Smooth muscle cell (in vitro differentiated cells): ENCODE data around the gene CENPM. TPM values are rescaled to one million over a fixed set of nuclear protein-coding genes. Genes with fewer than 3 reads are reported as not detected.

ENCODE experiments used
- DNase-seq: peaks from one replicate; lab custom pipeline; 2025; ENCODE audit not compliant: unreplicated experiment; lab: John Stamatoyannopoulos, UW
- H2AFZ ChIP-seq: fragments of 200-600 bp; sonication (generic); 2 replicates; pipeline ENCODE4 v1.6.0; 2016; ENCODE audit warnings: antibody characterized with exemption, low read depth, mild to moderate bottlenecking
- H3F3A ChIP-seq: fragments of 200-600 bp; sonication (generic); 2 replicates; pipeline ENCODE4 v1.6.0; 2017; ENCODE audit warnings: antibody characterized with exemption, low read depth
- H3K27ac ChIP-seq: fragments of 200-600 bp; sonication (generic); 2 replicates; pipeline ENCODE4 v1.5.1; 2016; ENCODE audit warnings: low read depth, mild to moderate bottlenecking
- H3K27me3 ChIP-seq: fragments of 200-600 bp; sonication (generic); 2 replicates; pipeline ENCODE4 v1.6.1; 2016; ENCODE audit warnings: low read depth, mild to moderate bottlenecking
- H3K36me3 ChIP-seq: fragments of 200-600 bp; sonication (generic); 2 replicates; pipeline ENCODE4 v1.5.1; 2016; ENCODE audit warnings: low read depth
- H3K4me1 ChIP-seq: fragments of 200-600 bp; sonication (generic); 2 replicates; pipeline ENCODE4 v1.5.1; 2016; ENCODE audit warnings: low read depth
- H3K4me2 ChIP-seq: fragments of 200-600 bp; sonication (generic); 2 replicates; pipeline ENCODE4 v1.6.0; 2016; ENCODE audit warnings: mild to moderate bottlenecking
- H3K4me3 ChIP-seq: fragments of 200-600 bp; sonication (generic); 2 replicates; pipeline ENCODE4 v1.5.1; 2016; ENCODE audit warnings: mild to moderate bottlenecking
- H3K79me2 ChIP-seq: fragments of 200-600 bp; sonication (generic); 2 replicates; pipeline ENCODE4 v1.6.0; 2016; ENCODE audit warnings: low read depth, mild to moderate bottlenecking
- H3K9ac ChIP-seq: fragments of 200-600 bp; sonication (generic); 2 replicates; pipeline ENCODE4 v1.6.0; 2016; ENCODE audit warnings: low read depth
- H3K9me3 ChIP-seq: fragments of 200-600 bp; sonication (generic); replicated peaks from 2 replicates; pipeline ENCODE4 v1.5.1; 2016; ENCODE audit warnings: low read depth
- H4K20me1 ChIP-seq: fragments of 200-600 bp; sonication (generic); 2 replicates; pipeline ENCODE4 v1.6.0; 2016; ENCODE audit warnings: low read depth
- CTCF ChIP-seq: fragments of 200-600 bp; sonication (generic); IDR thresholded peaks from 2 replicates; pipeline ENCODE4 v1.5.1; 2017; ENCODE audit warnings: borderline replicate concordance, mild to moderate bottlenecking, antibody characterized with exemption; ENCODE audit not compliant: insufficient read depth, poor library complexity, severe bottlenecking
- WGBS: methylation state at CpG from one replicate; pipeline ENCODE4 v1.1.7; 2016; ENCODE audit warnings: low lambda C conversion rate; 5-methylcytosine and 5-hydroxymethylcytosine counted together
- polyA plus RNA-seq: library from polyadenylated mRNA; unstranded; fragments of >200 nt; fragmentation: Nextera tagmentation; extraction: Ambion mirVana; gene quantifications from 2 replicates; pipeline ENCODE4 v1.2.1, GENCODE V29; 2016
- total RNA-seq: library from RNA; depleted of rRNA; stranded (reverse); fragments of >200 nt; gene quantifications from 2 replicates; pipeline ENCODE4 v1.2.3, GENCODE V29; 2014

The CENPM gene
- total and polyA plus RNA-seq, 2 experiments from 2014 or later = 5.6 to 16.0 TPM

- WGBS = 4% methylated on average over 51 of the region's 62 CpGs
- Histone ChIP-seq H3K4me2 (peak overlapping the region; percentile 98), H3K9me3 (no peaks in the 10 kb centered on the region), H4K20me1 (no peaks in the 10 kb centered on the region), H3K27ac (no peak overlapping the region), H3K79me2 (no peaks in the 10 kb centered on the region), H3K36me3 (no peaks in the 10 kb centered on the region), H3F3A (no peaks in the 10 kb centered on the region), H3K4me3 (peak overlapping the region; percentile 56), H3K27me3 (peaks cover 40% of the 10 kb centered on the region), H3K9ac (peak overlapping the region; percentile 60), H3K4me1 (peaks cover 11% of the 10 kb centered on the region), H2AFZ (peak overlapping the region; percentile 66)
- TF ChIP-seq CTCF = no peak
- no peak for DNase-seq
These were observed 27.4 kb downstream of the CENPM start for GRCh38 chr22:41919357-41920224.

- no peak overlapping the region for H3K4me2 ChIP-seq
- no peak overlapping the region for H3K9ac ChIP-seq
- peaks cover 49% of the 10 kb centered on the region for H3K27me3 ChIP-seq
- DNase-seq = no peak
- no peaks in the 10 kb centered on the region for H3K36me3 ChIP-seq
- no peaks in the 10 kb centered on the region for H3F3A ChIP-seq
- no peak overlapping the region for H3K4me3 ChIP-seq
- WGBS = 87% methylated on average over 21 of the region's 23 CpGs
- H3K27ac ChIP-seq = no peak overlapping the region
- TF ChIP-seq CTCF = no peak
- no peaks in the 10 kb centered on the region for H4K20me1 ChIP-seq
- H2AFZ ChIP-seq = no peak overlapping the region
- H3K4me1 ChIP-seq = peaks cover 11% of the 10 kb centered on the region
- H3K9me3 ChIP-seq = no peaks in the 10 kb centered on the region
- no peaks in the 10 kb centered on the region for H3K79me2 ChIP-seq
These were observed 28.8 kb downstream of the CENPM start for GRCh38 chr22:41917903-41918791.

- H3K36me3 ChIP-seq = no peaks in the 10 kb centered on the region
- 87% methylated on average over 11 of the region's 11 CpGs for WGBS
- no peak for DNase-seq
These were observed 29.5 kb downstream of the CENPM start for GRCh38 chr22:41917375-41917902.

More at GRCh38 chr22:41917375-41917902, 29.5 kb downstream of the CENPM start:
- Histone ChIP-seq H3K27me3 (peaks cover 56% of the 10 kb centered on the region), H4K20me1 (no peaks in the 10 kb centered on the region), H3K9ac (no peak overlapping the region), H3K27ac (no peak overlapping the region), H3K4me2 (no peak overlapping the region), H3K4me1 (peaks cover 11% of the 10 kb centered on the region), H3K79me2 (no peaks in the 10 kb centered on the region), H3K4me3 (no peak overlapping the region), H2AFZ (no peak overlapping the region), H3K9me3 (no peaks in the 10 kb centered on the region), H3F3A (no peaks in the 10 kb centered on the region)
- no peak for TF ChIP-seq CTCF
